A673 (cell line): ENCODE measurements around the gene TIMP4. TPM values are rescaled to one million over a fixed set of nuclear protein-coding genes. Genes with fewer than 3 reads are reported as not detected.

Experiments used
- BruUV-seq: library from RNA; stranded (reverse); fragments of 400-500 nt; replicated peaks from 2 replicates; lab custom pipeline; 2021; lab: Mats Ljungman, UMichigan
- CTCF ChIA-PET: fragments of 300-600 bp; sonication (Branson Sonifier 250); formaldehyde crosslinking; loops from one replicate; lab custom pipeline; 2022; ENCODE audit warnings: antibody characterized with exemption; lab: Charles Lee
- POLR2A ChIA-PET: fragments of 300-600 bp; sonication (Branson Sonifier 250); formaldehyde crosslinking; loops from one replicate; lab custom pipeline; 2022; ENCODE audit warnings: antibody characterized with exemption; ENCODE audit not compliant: low non-redundant PET; lab: Charles Lee
- DNase-seq: peaks from one replicate; pipeline ENCODE4 v3.0.0-alpha.2; 2015; ENCODE audit warnings: low spot score
- H3K27ac ChIP-seq: fragments of 200-600 bp; sonication (generic); 2 replicates; pipeline ENCODE4 v1.5.1; 2016; ENCODE audit warnings: mixed run types, low read depth, mild to moderate bottlenecking, mixed read lengths, antibody characterized with exemption, low read length; ENCODE audit not compliant: poor library complexity, severe bottlenecking
- H3K27me3 ChIP-seq: fragments of 200-600 bp; sonication (generic); replicated peaks from 2 replicates; pipeline ENCODE4 v1.6.1; 2017; ENCODE audit warnings: mixed run types, low read depth, mild to moderate bottlenecking, mixed read lengths, antibody characterized with exemption, low read length; ENCODE audit not compliant: insufficient read depth, poor library complexity
- H3K36me3 ChIP-seq: fragments of 200-600 bp; sonication (generic); 2 replicates; pipeline ENCODE4 v1.6.1; 2016; ENCODE audit warnings: mixed run types, mild to moderate bottlenecking, mixed read lengths, antibody characterized with exemption, low read length; ENCODE audit not compliant: insufficient read depth, poor library complexity, severe bottlenecking
- H3K4me1 ChIP-seq: fragments of 200-600 bp; sonication (generic); 2 replicates; pipeline ENCODE4 v1.6.1; 2017; ENCODE audit warnings: mixed run types, mild to moderate bottlenecking, mixed read lengths, antibody characterized with exemption, low read length; ENCODE audit not compliant: insufficient read depth, poor library complexity, severe bottlenecking
- H3K4me3 ChIP-seq: fragments of 200-600 bp; sonication (generic); 2 replicates; pipeline ENCODE4 v1.5.1; 2016; ENCODE audit warnings: low read depth, mixed run types, mild to moderate bottlenecking, mixed read lengths, low read length; ENCODE audit not compliant: poor library complexity, severe bottlenecking
- H3K9me3 ChIP-seq: fragments of 200-600 bp; sonication (generic); 2 replicates; pipeline ENCODE4 v1.6.1; 2016; ENCODE audit warnings: mixed run types, low read depth, mild to moderate bottlenecking, mixed read lengths, antibody characterized with exemption, low read length; ENCODE audit not compliant: poor library complexity, severe bottlenecking
- CTCF ChIP-seq: fragments of 300-800, 200-600 bp; sonication (generic); conservative IDR thresholded peaks from 2 replicates; pipeline ENCODE4 v1.5.1; 2017; ENCODE audit warnings: low read depth, mild to moderate bottlenecking, antibody characterized with exemption, low read length, moderate library complexity, mixed read lengths
- EZH2 ChIP-seq: fragments of 200-600 bp; sonication (generic); IDR thresholded peaks from 2 replicates; pipeline ENCODE4 v1.6.1; 2017; ENCODE audit warnings: borderline replicate concordance, low read depth, mild to moderate bottlenecking, mixed read lengths, antibody characterized with exemption, low read length; ENCODE audit not compliant: poor library complexity, severe bottlenecking
- intact Hi-C: fragments of 100-400 bp; cut with micrococcal nuclease; formaldehyde crosslinking; loops from one replicate; pipeline ENCODE4 v1.10.0; 2022; ENCODE audit not compliant: unreplicated experiment
- total RNA-seq: library from RNA; stranded (reverse); gene quantifications from 2 replicates; pipeline ENCODE4 v1.2.3, GENCODE V29; 2021

The TIMP4 gene
- total RNA-seq, 1 experiment from 2014 or later = 13.3 TPM

GRCh38 chr3:12116870-12117269 is 41.8 kb downstream of the TIMP4 start:
- no peak for DNase-seq

DNA sequence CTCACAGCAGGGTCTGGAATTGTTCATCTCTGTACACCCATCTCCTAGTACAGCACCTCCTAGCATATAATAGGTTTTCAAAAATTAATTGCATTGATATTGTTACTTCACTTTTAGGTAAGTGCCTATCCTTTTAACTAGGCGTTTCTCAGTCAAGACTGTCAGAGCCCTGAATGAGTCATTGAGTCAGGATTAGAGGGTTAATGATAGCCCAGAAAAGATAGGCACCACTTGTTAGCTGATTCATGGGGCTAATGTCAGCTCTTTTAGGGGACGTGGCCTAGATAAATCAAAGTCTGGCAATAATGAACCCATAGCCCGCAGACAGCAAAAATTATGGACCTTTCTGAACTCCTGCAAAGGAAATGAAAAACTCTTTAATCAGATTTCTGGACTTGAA is 42.9 kb downstream of the TIMP4 start:
- H3K4me1 ChIP-seq = no peaks in the 10 kb centered on the region
- CTCF ChIA-PET = no interaction called here
- POLR2A ChIA-PET = no interaction called here
- H3K36me3 ChIP-seq = no peaks in the 10 kb centered on the region
- intact Hi-C loops = no loop called here
- no peaks in the 10 kb centered on the region for H3K9me3 ChIP-seq
- no peak overlapping the region for H3K4me3 ChIP-seq
- BruUV-seq = no TSS peak
- TF ChIP-seq EZH2 (no peak), CTCF (no peak)
- H3K27ac ChIP-seq = no peak overlapping the region
- DNase-seq = no peak
- peaks cover 49% of the 10 kb centered on the region for H3K27me3 ChIP-seq

More at GRCh38 chr3:12116870-12117269, 41.8 kb downstream of the TIMP4 start:
- Histone ChIP-seq H3K4me3 (no peak overlapping the region), H3K9me3 (no peaks in the 10 kb centered on the region), H3K36me3 (no peaks in the 10 kb centered on the region), H3K27me3 (peaks cover 49% of the 10 kb centered on the region), H3K4me1 (no peaks in the 10 kb centered on the region), H3K27ac (no peak overlapping the region)
- intact Hi-C loops = no loop called here
- TF ChIP-seq CTCF = no peak
- ChIA-PET POLR2A (interaction anchor here (0.6 kb wide), 1 partner anchor 14 kb away, joined by 3 read pairs; no protein-coding TSS in a partner anchor), CTCF (no interaction called here)
- BruUV-seq = no TSS peak

GRCh38 chr3:12115104-12115503 is 43.6 kb downstream of the TIMP4 start:
- no TSS peak for BruUV-seq
- ChIA-PET CTCF (no interaction called here), POLR2A (no interaction called here)
- Histone ChIP-seq H3K4me3 (no peak overlapping the region), H3K36me3 (no peaks in the 10 kb centered on the region), H3K4me1 (no peaks in the 10 kb centered on the region), H3K27me3 (peaks cover 49% of the 10 kb centered on the region), H3K27ac (no peak overlapping the region), H3K9me3 (no peaks in the 10 kb centered on the region)
- TF ChIP-seq EZH2 = no peak
- TF ChIP-seq CTCF = no peak
- intact Hi-C loops = no loop called here
- no peak for DNase-seq
